ENCODE data around the gene NTN1.

- TF ChIP-seq, protein P1, sequence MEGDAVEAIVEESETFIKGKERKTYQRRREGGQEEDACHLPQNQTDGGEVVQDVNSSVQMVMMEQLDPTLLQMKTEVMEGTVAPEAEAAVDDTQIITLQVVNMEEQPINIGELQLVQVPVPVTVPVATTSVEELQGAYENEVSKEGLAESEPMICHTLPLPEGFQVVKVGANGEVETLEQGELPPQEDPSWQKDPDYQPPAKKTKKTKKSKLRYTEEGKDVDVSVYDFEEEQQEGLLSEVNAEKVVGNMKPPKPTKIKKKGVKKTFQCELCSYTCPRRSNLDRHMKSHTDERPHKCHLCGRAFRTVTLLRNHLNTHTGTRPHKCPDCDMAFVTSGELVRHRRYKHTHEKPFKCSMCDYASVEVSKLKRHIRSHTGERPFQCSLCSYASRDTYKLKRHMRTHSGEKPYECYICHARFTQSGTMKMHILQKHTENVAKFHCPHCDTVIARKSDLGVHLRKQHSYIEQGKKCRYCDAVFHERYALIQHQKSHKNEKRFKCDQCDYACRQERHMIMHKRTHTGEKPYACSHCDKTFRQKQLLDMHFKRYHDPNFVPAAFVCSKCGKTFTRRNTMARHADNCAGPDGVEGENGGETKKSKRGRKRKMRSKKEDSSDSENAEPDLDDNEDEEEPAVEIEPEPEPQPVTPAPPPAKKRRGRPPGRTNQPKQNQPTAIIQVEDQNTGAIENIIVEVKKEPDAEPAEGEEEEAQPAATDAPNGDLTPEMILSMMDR (IDR thresholded peaks at IDR 0.05; ENCODE audit: poor library complexity), result no peak
- TF ChIP-seq EZH2 (IDR thresholded peaks at IDR 0.05; ENCODE audit: borderline replicate concordance), result no peak
Measured at GRCh38 chr17:9050801-9051401, 29.6 kb downstream of the NTN1 start.

All from hepatocyte (in vitro differentiated cells).